Measurements from ENCODE around the gene ZNF586.
A peak's percentile ranks its signal among the peaks of the same experiment; 100 is the strongest.

ZNF586 gene

GRCh38 chr19:57825511-57825910 lies 56.0 kb downstream of the ZNF586 start:
- DNase-seq: no peak

GRCh38 chr19:57829316-57829715 lies 59.8 kb downstream of the ZNF586 start:
- DNase-seq: no peak

- DNase-seq: peak; percentile 95
These were observed 60.7 kb downstream of the ZNF586 start, which contains the start of gene ZNF587B for GRCh38 chr19:57830071-57830602. Gene ZNF587B, plus strand, starts transcription at chr19:57830299. Its CDS starts 230 bp downstream, at chr19:57830529.

Measured in eye (tissue), 1 donor.